ENCODE results near the gene AFF1.
A peak's percentile ranks its signal among the peaks of the same experiment; 100 is the strongest.
"Not testable (repeated sequence)": the region's sequence is repeated elsewhere in the genome, so short reads cannot be mapped to it uniquely, and the experiment has no call there.

The AFF1 gene

DNA sequence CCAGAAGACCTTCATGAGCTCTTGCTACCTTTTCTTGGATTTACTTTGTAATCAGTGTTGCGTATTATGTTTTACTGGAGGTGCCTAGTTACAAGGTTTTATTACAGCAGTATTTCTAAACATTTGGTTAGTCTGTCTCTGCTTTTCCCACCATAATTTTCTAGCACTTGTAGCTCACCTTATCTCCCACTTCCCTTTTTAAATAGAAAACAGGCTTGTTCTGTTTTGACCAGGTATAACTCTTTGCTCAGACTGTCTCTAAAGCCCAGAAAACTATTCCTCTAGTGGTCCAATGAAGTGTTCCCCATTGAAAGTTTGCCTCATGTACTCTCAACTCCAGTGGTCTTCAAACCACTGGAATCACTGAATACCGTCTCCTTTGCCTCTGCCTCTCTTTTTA is 43.9 kb downstream of the AFF1 start:
- DNase-seq: no peak

DNA sequence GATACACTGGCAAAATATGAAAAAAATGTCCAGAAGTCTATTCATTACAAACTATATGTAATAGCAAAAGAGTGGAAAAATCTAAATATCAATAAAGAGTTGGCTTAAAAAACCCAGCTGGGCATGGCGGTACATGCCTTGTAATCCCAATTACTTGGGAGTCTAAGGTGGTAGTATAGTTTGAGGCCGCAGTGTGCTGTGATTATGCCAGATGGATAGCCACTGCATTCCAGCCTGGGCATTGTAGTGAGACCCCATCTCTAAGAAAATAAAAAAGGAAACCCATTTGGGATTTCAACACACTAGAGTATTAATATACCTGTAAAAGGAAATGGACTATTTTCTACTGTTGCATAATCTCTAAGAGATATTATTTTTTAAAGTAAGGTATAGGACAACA is 45.4 kb downstream of the AFF1 start:
- no peak for DNase-seq

DNA sequence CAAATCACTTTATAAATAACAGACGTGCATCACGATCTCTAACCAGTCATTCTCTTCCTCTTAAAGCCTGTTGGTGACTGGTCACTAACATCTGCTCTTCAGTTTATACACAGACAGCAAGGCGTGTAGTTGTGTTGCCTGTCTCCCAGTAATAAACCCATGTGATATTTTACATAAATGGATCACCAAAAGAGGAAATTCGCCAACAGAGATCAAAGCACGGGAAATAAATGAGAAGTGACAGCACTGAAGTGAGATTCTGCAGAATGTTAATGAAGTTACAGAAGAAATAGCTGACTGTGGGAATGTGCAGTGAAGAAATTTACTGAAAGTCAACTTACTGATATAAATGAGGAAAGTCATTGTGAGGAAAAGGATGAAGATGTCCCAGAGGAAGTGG is 47.0 kb downstream of the AFF1 start:
- DNase-seq: peak; percentile 77 to 87

DNA sequence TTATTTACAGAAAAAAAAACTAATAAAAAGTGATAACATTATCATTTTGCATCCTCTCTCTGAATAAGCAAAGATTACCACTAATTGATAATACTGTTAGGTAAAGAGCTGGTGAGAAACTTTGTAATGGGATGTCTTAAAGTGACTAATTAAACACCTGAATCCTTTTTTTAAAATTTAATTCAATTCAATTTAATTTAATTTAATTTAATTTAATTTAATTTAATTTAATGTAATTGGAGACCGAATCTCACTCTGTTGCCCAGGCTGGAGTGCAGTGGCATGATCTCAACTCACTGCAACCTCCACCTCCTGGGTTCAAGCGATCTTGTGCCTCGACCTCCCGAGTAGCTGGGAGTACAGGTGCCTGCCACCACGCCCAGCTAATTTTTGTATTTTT is 51.0 kb downstream of the AFF1 start:
- not testable (repeated sequence) for DNase-seq

DNA sequence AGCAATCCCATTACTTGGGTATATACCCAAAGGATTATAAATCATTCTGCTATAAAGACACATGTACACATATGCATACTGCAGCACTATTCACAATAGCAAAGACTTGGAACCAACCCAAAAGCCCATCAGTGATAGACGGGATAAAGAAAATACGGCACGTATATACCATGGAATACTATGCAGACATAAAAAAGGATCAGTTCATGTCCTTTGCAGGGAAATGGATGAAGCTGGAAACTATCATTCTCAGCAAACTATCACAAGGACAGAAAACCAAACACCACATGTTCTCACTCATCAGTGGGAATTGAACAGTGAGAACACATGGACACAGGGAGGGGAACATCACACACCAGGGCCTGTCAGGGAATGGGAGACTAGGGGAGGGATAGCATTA is 54.8 kb downstream of the AFF1 start:
- not testable (repeated sequence) for DNase-seq

DNA sequence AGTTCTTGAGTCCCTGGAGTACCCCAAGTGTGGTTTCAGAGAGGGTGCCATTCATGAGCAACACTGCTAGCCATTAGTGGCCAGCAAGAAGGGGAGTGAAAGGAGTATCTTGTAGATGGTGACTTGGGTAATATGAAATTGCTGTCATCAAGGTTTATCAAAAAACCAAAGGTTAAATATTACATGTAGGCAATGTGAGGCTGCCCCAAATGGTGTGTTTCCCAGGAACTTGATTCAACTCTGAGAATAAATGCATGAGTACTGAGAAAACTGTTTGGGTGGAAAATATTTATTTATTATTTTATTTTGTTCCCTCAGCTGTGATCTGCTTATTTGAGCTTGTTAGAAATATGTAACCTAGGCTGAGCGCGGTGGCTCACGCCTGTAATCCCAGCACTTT is 55.7 kb downstream of the AFF1 start:
- no peak for DNase-seq

DNA sequence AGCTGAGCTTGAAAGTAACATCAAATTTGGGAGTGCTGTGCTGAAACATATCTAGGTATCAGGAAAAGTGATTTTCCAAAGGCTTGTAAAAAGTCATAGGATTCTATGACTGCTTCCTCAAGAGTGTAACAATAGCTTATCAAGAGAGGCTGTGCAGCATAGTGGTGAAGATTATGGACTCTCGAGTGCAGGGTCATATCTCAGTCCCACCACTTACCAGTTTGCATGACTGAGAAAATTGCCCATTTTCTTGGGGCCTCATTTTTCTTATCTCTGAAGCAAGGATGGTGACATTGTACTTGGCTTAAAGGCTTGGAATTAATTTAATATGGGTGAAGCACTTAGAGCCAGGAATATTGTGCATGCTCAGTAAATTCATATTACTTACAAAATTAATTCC is 57.2 kb downstream of the AFF1 start:
- no peak for DNase-seq

DNA sequence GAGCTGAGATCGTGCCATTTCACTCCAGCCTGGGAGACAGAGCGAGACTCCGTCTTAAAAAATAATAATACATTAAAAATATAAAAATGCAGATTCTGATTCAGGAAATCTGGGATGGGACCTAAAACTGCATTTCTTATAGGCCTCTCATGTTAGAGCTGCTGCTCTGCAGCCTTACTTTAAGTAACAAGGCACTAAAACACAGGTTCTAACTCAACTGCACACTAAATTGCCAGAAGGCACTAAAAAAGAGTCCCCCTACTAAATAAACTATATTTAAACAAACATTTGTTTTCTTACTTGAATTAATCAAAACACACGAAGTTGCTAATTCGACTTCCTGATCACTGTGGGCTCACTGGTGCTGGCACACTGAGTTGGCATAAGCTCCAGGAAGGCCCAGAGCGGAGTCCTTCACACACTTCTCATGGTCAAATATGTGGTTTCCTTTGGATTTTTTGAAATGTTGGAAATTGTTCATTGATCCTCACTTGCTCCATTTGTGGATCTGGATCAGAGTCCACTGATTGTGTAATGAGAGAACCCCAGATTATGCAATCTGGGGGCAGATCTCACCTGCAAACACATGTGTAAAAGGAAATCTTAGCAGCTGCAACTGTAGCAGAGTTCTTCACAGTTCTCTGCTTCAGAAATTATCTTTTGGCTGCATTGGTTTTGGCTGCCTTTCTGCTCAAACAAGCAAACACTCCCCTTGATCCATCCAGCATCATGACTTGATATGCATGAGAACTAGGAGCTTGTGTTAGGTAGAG is 59.3 kb downstream of the AFF1 start:
- DNase-seq: no peak

DNA sequence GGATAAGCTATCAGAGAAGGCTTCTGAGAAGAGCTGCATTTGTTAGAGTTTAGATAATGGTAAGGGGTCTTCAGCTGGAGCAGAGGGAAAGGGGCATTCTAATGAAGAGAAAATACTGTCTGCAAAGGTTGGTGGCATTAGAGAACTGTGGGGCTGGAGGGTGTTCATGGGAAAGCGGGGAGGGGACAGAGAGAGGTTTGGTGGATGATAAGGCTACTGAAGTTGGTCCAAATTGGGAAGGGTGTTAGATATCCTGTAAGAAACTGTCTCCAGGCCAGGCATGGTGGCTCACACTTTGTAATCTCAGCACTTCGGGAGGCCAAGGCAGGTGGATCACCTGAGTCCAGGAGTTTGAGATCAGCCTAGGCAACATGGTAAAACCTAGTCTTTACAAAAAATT is 59.9 kb downstream of the AFF1 start:
- DNase-seq: no peak

DNA sequence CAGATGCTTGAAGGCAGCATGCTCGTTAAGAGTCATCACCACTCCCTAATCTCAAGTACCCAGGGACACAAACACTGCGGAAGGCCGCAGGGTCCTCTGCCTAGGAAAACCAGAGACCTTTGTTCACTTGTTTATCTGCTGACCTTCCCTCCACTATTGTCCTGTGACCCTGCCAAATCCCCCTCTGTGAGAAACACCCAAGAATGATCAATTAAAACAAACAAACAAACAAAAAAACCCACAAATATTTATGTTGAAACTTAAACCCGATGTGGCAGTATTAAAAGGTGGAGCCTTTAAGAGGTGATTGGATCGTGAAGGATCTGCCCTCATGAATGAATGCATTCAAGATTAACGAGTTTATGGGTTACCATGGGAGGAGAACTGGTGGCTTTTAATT is 61.7 kb downstream of the AFF1 start:
- DNase-seq: not testable (repeated sequence)

DNA sequence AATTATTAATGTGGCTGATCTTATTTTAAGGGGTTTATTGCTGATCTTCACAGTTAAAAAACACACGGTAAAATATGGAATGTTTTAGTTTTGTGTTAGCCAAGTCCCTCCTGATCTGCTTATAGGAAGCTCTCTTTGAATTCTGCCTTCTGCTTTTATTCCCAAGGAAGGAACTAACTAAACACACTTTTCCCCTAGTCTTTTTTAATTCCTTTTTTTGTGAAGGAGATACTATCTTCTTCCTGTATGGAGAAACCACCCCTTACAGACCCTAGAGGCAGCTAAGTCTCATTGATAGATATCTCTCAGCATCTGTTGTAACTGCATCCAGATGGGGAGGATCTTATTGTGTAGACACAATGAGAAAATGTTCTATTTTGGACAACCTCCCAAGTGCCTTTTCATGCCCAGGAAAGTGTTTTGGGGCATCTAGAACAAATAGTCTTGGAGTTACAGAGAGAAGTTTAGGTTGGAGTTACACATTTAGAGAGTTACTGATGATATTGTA is 64.4 kb downstream of the AFF1 start:
- DNase-seq: no peak

DNA sequence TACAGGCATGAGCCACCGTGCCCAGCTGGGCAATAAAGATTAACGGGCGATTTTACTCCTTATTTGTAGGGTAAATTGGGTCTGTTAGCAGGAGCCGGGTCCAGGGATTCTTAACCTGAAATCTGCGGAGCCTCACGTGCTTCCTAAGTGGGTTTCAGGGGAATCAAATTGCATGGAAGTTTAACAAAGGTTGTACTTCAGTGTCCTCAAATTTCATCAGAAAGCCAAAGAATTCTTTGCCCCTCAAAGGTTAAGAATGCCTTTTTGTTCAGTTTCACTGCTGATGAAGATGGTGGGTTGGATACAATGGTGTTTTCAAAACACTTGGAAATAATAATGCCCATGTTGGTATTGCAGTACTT is 67.9 kb downstream of the AFF1 start:
- DNase-seq: no peak

DNA sequence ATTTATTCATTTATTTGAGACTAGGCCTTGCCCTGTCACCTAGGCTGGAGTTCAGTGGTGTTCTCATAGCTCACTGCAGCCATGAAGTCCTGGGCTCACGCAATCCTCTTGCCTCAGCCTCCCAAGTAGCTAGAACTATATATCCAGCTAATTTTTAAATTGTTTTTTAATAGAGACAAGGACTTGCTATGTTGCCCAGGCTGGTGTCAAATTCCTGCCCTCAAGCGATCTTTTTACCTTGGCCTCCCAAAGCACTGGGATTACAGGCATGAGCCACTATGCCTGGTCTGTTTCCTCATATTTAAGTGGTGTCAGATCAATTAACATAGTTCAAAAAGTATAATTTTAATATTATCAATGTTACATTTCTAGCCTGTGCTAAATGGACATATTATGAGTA is 68.5 kb downstream of the AFF1 start:
- DNase-seq: no peak

DNA sequence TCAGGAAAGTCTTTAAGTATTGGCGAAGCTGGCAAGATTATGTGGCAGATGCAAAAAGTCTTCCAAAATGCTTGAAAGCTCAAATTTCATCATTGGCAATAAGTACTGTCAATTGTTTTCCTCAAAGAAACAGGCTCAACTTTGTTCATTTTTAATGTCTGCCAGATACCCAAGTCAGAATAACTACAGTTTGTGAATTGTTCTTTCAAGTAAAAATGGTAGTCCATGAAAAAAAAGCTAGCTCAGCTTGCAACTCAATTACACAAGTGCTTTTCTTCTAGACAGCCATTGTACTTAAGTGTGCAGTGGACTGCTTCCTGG is 70.5 kb downstream of the AFF1 start:
- no peak for DNase-seq

DNA sequence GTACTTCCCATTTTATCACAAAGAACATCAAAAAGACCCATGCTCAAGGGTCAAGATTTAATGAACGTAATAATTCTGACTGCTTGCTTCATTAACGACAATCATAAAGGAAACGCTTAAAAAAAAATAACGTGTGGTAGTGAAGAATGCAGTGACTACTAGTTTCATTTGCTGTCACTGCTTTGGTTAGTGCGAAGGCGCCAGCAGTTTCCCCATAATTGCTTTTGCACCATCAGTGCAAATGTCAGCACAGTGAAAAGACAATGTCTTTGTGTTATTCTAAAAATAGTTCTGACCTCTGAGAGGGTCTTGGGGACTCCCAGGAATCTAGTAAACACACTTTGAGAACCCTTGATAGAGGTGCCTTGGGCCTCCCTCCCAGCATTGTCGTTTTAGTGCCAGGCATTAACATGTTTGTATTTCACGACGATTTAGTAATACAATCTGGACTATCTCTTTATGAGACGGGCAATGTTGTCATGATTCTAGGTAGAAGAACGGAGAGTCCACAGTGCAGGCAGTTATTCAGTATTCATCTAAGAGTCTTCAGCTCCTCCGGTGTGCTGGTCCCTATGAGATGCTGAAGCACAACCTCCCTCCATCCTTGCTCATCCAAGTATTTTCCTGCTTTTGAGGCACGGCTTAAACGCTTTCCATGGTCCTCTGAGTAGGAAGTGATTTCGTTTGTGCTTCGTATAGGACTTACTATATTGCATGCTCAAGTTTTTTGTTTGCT is 71.0 kb downstream of the AFF1 start:
- peak; percentile 35 to 49 for DNase-seq

DNA sequence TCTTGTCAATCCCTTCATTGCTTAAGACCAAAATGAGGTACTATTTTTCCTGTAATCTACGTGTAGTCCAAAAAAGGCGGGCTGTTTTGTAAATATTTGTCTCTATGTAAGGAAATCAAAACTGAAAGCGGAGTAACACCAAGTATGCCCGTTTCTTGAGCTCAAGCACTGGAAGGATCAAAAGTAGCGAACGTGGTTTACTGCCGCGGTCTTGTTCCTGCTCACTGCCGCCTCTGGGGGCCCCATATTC is 71.5 kb downstream of the AFF1 start:
- DNase-seq: peak; percentile 74 to 76

DNA sequence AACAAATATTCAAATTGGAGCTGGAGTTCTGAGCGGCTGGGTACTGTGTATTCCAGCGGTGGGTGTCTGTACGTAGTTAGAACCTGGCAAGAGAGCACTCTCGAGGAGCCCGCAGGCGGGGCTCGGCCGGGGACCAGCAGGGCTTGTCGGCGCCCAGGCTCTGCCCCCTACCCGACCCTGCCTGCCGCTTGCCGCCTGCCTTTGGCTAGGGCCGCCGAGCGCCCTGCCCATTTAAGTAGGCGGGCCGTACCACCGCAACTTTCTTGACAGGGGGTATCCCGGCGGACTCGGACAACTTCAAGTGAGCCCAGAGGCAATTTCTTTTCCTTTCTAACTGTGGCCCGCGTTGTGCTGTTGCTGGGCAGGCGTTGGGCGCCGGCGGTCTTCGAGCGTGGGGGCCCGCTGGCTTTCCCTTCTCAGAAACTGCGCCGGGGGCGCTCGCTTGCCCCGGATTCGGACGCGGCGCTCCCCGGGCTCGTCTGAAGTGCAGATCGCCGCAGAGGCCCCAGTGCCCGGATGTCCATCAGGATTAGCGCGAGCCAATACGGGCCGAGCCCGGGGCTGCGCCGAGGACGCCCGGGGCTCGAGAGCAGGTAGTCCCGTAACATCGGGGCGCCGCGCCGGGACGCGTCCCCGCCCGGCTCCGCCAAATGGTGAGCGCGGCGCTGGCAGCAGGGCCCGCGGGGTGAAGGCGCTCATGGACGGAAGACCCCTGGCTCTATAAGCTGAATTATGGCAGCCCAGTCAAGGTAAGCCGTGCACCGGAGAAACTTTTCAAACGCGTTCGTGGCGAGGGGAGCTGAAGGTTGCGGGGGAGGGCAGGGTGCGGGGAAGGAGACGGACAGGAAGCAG is 72.1 kb downstream of the AFF1 start:
- DNase-seq: peak; percentile 85 to 91

DNA sequence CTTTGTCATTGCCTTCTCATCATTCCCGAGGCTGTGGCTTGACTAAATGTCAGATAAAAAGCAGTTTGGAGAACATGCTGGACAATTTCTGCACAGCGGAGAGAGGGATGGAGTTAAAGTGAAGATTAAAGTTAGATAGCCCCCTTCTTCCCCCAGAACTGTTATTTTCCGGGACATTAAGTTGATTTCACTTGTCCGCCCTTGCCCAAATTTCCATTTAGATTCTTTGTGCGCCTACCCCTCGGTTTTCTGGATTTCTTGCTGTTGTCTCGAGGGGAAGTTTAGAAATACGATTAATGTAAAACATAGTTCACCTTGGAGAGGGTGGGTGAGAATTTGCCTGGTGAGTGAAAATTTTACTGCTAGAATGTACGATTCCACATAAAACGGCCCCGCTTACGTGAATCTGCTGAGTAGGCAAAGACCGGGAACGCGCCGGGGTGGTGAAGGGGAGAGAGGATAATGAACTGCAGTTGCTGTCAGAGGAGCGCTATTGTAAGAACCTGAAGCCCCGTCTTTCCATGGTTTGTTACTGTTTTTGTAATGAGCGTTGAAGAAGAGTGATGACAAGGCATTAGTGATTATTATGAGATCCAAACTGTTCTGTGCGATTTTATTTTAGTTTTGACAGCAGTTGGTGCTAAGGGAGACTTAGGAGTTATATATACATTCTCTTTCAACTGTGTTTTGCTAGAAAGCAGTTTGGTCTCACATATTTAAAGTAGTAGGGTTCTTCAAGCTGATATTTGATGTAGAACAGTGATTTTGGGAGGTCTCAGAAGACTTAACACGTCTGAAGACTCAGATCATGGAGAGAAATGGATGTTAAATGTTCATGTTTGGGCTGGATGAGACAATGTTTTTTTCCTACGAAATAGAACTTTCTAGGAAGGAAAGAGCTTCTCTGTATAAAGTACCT is 73.0 kb downstream of the AFF1 start:
- peak; percentile 25 to 48 for DNase-seq

DNA sequence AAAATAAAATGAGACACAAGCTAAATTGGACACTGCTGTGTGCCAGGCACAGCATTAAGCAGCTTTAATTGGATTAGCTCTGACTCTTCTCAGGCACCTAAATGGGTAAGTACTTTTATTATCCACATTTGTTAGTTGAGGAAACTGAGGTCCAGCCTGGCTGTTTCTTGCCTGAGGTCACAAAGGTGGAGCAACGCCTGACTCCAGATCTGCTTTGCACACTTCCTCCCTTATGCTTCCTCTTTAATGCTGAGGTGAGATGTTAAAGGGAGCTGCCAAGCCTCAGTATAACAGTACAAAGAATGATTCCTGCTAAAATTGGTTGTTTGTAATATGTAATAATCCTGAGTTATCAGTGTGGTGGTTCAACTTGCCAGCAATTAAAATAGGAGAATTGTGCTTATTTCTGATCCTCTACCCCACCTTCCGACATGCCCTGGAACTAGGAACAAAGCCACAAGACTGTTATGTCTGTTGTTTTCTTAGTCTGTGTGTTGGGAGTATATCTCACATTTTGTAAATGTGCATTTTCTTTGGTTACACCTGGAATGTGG is 74.4 kb downstream of the AFF1 start:
- peak in 1 of 2 donors; percentile 41 for DNase-seq

DNA sequence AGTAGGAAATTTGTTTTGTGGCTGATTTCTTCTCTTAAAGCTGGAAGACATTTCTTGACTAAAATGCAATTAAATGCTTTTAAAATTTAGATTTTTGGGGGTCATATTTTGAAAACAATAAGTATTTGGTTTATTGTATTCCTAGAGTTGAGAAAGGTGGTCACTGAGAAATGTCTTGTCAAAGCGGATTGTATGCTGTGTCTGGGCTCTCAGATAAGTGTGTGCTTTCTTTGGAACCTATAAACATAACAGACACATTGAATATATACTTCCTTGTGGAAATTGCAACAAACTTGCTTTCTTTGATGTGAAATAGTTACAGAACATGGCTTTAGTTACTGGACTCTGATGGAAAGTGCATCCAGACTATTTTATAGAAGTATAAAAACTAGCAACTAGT is 75.4 kb downstream of the AFF1 start:
- no peak for DNase-seq

DNA sequence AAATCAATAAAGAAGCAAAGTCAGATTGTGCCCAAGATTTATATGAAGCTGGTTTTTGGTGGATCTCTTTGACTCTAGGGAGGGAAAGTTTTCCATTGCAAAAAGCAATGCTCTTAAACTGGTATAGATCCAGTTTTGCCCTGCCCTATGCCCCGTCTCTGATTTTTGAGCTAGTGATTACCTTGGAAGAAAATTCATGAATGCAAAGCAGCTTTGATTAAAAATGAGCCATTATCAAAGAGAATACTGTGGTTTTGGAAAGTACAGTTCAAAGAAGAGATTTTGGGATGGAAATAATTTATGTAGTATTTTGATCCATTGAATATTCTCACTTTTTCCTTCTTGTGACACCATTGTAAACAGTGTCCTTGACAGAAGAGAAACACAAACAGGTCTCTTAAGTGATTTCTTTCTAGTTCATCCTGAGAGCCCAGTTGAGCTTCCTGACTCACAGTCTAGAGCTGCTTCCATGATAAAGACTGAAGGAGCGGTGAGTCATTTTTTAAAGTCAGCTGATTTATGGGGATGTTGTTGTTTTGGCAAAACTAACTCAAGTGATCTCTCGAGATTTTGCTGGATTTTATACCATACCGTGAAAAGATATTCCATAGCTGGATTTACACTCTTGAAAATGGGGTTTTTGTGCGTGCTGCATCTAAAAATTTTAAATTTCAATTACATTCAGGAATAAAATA is 76.7 kb downstream of the AFF1 start:
- peak; percentile 74 to 86 for DNase-seq
